Thyroid gland (tissue), 4 donors: ENCODE measurements around the gene SYTL3.

Experiments used
- POLR2A ChIP-seq, 2 donors: fragments of 450-650 bp; IDR thresholded peaks; one replicate each; pipeline ENCODE4 v1.6.1; 2017; ENCODE audit warnings: antibody characterized with exemption in 2 of 2, mild to moderate bottlenecking in 2 of 2, moderate library complexity in 1 of 2
- TF ChIP-seq, protein P1 (sequence below), 6 experiments: fragments of 200-600 bp in 3 of 6; fragments of 450-650 bp in 3 of 6; sonication (generic) in 3 of 6; IDR thresholded peaks; one replicate each; pipeline ENCODE4 v1.5.1; 2016 to 2019; ENCODE audit warnings: antibody characterized with exemption in 6 of 6, mild to moderate bottlenecking in 2 of 6, inconsistent platforms in 1 of 6, moderate library complexity in 1 of 6

DNA sequence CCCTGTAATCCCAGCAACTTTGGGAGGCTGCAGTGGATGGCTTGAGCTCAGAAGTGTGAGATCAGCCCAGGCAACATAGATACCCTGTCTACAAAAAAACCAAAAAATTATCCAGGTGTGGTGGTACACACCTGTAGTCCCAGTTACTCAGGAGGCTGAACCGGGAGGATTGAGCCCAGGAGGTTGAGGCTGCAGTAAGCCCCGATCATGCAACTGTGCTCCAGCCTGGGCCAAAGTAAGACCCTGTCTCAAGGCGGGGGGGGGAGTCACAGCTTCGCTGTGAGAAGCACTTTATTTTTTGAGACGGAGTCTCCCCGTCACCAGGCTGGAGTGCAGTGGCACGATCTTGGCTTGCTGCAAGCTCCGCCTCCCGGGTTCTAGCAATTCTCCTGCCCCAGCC, 115.1 kb downstream of the SYTL3 start:
- TF ChIP-seq, protein P1, sequence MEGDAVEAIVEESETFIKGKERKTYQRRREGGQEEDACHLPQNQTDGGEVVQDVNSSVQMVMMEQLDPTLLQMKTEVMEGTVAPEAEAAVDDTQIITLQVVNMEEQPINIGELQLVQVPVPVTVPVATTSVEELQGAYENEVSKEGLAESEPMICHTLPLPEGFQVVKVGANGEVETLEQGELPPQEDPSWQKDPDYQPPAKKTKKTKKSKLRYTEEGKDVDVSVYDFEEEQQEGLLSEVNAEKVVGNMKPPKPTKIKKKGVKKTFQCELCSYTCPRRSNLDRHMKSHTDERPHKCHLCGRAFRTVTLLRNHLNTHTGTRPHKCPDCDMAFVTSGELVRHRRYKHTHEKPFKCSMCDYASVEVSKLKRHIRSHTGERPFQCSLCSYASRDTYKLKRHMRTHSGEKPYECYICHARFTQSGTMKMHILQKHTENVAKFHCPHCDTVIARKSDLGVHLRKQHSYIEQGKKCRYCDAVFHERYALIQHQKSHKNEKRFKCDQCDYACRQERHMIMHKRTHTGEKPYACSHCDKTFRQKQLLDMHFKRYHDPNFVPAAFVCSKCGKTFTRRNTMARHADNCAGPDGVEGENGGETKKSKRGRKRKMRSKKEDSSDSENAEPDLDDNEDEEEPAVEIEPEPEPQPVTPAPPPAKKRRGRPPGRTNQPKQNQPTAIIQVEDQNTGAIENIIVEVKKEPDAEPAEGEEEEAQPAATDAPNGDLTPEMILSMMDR (IDR thresholded peaks at IDR 0.05) = no peak
- TF ChIP-seq POLR2A (IDR thresholded peaks at IDR 0.05) = no peak
